ENCODE results near the gene RPL19.
A peak's percentile ranks its signal among the peaks of the same experiment; 100 is the strongest.
"Not testable (repeated sequence)": the region's sequence is repeated elsewhere in the genome, so short reads cannot be mapped to it uniquely, and the experiment has no call there.

Gene RPL19

DNA sequence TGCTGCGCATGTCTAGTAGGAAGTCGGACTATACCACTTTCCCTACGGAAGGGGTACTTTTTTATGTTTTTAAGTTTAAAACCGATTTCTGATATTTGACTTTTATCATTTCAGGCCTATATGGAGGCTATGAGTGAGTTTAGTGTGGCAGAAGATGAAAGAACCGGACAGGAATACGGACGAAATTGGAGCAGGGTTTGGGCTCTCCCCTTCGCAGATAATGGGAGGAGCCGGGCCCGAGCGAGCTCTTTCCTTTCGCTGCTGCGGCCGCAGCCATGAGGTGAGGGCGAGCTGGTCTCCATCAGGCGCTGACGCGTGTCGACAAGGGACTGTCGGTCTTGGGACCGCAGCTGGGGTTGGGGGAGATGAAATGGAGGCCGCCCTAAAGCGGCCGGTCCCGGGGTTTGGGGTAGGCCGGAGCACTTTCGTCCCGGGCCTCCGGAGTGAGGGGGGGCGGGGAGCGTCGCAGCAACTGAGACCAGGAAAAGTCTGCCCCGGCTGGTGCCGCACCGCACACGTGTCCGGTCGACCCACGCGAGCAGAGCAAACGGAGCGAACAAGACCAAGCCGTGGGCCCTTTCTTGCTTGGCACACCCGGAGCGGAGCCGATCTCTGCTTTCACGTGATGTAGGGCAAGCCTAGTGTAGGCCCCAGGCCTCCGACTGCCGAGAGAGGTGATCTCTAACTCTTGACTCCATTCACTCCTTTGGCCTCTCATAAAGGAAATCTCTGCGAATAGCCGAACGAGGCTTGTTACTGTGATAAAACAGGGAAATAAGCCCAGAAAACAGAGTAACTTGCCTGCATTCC lies at the start of gene RPL19:
RPL19 (plus strand) TSS at position 214 of the 810 bp plus-strand sequence; CDS start at position 276, 62 bp downstream.
- no peak for DNase-seq

GRCh38 chr17:39150795-39151149 lies 49.3 kb upstream of the RPL19 start:
- DNase-seq = no peak

DNA sequence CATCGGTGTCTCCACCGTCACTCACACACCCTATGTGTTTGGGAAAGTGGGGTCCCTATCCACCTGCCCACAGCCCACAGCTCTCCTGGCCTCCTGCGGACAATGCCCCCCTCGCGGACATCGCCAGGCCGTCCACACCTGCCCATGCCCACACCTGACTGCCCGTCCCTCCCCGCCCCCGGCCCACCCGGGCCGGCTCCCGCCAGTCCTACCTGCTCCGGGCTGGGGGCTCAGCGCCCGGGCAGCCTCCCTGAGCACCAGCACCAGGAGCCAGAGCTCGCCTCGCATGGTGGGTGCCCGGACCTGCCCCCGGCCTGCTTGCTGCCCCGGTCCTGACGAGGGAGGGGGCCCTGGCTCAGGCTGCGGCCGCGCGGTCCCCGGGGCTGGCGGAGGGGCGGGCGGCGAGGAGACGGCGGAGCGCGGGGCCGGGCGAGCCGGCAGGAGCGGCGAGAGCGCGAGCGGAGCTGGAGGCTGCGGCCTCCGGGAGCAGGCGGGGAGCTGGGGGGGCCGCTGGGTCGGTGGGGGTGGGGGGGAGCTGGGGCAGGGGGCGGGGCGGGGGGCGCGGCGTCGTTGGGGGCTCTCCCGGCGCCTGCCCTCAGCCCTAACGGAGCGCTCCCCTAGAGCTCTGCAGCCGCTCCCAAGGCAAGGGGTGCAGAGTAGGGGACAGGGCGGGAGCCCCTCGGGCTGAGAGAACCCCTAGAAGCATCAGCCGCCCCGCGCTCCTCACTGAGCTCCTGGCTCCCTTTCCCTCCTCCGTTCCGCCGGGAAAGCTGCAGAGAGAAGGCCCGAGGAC lies 48.7 kb upstream of the RPL19 start, which contains the start of gene PLXDC1:
PLXDC1 (minus strand) TSS at position 488 of the 793 bp plus-strand sequence; CDS start at position 288, 200 bp downstream.
- no peak for DNase-seq

DNA sequence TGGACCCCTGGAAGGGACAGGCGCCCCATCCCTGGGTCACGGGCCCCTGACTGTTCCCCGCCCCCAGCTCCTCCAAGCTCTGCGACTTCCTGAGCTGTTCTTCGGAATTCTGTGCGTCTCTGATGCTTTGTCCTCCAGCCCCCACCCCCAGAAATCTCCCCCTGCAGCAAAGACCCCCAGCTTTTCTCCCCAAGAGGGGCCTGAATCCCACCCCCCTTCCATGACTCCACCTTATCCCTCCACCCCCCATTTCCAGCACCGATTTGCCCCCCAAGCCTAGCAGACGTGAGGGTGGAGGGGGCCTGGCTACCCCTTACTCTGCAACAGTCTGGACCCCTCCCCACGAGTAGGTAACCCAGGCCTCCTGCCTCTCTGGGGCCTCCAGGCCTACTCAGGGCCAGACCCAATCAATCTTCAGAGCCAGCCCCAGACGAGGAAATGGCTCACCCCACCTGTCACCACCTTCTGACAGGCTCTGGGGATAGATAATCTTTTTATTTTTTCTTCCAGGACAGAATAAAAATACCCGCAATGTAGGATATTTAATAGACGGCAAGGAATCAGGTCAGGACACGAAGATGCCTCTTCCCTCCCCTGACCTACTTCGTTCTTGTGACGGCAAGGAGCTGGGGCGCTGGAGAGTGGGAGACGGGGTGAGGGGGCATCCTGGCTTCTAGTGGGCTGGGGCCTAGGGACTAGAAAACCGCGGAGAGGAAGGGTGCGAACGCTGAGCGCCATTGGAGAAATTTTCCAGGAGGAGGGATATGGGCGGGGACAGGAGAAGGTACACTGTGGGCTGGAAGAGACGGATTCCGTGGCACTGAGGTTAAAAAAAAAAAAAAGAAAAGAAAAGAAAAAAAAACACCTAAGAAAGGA lies 47.9 kb upstream of the RPL19 start:
- DNase-seq = peak; percentile 95

DNA sequence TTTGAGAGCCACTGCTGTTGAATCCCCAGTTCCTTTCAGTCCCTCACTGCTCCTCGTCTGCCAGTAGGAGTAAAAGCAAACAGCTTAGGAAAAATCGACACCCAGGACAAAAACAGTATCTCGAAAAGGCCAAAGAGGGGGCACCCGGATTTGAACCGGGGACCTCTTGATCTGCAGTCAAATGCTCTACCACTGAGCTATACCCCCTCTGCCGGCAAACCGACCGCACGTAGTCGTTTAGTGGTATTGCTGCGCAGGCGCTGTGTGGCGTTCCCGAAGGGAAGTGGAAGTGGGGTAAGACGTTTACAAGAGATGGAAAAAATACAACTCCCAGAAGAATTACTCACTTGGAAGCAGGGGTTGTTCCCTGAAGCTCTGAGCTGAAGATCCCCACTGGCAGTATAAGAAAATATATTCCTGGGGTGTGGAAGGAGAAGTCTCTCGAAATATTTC lies 46.5 kb upstream of the RPL19 start:
- peak; percentile 93 for DNase-seq

GRCh38 chr17:39155654-39156053 lies 44.4 kb upstream of the RPL19 start:
- no peak for DNase-seq

DNA sequence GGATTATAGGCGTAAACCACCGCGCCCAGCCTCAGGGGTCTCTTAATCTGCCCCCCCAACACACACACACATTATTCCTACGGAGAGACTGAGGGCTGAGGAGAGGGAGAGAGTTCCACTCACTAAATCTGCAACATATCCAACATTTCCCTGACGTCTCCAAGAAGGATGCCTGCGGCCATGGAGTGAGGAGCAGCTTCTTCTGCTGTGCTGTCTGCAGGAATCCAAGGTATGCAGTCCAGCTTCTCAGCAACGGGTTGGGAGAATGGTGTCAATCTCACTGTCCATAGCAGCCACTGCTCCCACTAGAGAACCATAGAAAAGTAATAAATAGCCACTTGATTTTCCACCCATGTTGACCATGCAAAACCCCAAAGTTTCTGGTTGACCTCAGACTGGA lies 43.6 kb upstream of the RPL19 start:
- no peak for DNase-seq

DNA sequence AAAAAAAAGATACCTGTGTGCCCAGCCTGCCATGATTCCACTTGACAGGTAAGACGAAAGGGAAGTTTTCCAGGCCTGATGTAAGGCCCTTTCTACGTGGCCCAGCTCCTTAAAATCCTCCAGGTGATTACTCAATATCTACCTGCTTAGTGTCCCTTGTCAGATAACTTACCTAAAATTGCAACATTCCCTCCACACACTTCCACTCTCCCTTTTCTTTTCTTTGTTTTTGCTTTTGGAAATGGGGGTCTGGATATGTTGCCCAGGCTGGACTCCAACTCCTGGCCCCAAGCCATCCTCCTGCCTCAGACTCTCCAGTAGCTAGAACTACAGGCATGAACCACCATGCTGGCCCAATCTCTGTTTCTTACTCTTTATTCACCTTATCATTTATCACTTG lies 41.5 kb upstream of the RPL19 start:
- DNase-seq = no peak

GRCh38 chr17:39161962-39162361 lies 38.1 kb upstream of the RPL19 start:
- no peak for DNase-seq

GRCh38 chr17:39164675-39165143 lies 35.4 kb upstream of the RPL19 start:
- peak; percentile 77 for DNase-seq

DNA sequence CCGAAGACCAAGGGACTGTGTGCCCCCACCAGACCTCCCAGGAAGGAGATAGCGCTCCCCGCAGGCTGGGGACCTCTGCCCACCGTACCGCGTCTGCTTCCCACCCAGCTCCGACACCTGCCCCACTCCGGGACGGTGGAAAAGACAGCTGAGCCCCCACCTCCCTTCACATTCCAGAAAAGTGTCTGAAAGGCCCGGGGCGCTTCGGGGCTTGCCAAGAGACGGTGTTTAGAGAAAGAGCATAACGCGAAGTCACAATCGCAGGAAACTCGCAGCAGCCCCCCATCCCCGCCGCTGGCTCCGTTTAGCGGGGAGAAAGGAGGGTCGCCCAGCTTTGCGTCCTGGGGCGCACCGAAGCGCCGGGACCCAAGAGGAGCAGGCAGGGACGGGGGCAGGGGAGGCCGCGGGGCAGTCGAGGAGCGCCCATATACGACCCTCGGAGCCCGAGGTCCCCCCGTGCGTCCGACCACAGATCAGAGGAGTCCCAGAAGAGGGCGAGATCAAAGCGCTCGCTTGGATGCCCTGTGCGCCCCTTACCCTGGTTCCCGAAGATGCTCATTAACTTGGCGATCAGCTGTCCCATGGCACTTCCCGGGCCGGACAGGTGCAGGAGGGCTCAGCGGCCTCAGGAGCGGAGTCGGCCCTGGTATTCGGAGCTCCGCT lies 34.8 kb upstream of the RPL19 start:
- DNase-seq = no peak

DNA sequence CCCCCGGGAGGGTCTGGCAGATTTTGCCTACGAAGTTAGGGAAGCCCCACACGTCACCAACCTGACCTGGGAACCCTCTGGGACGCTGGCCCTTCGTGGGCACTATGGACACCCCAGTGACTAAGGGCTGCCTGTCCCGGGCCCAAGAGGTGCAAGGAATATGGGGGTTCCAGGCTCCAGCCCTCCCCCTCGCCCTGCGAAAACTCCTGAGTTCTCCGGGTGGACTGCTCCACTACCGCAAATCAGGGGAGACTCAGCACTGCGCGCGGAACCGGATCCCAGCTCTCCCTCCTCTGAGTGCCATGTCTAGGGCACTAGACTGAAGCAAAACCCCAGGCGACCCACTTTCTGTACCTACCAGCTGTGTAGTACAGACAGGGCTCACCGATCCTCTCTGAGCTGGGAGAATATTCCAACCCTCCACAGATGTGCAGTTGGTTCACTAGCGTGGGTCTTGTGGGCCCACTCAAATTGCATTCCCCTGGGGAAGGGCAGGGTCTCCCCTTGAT lies 34.2 kb upstream of the RPL19 start, which contains the start of gene ARL5C:
ARL5C (minus strand) TSS at position 321 of the 509 bp plus-strand sequence. CDS start 401 bp downstream, outside the sequence.
- no peak for DNase-seq

DNA sequence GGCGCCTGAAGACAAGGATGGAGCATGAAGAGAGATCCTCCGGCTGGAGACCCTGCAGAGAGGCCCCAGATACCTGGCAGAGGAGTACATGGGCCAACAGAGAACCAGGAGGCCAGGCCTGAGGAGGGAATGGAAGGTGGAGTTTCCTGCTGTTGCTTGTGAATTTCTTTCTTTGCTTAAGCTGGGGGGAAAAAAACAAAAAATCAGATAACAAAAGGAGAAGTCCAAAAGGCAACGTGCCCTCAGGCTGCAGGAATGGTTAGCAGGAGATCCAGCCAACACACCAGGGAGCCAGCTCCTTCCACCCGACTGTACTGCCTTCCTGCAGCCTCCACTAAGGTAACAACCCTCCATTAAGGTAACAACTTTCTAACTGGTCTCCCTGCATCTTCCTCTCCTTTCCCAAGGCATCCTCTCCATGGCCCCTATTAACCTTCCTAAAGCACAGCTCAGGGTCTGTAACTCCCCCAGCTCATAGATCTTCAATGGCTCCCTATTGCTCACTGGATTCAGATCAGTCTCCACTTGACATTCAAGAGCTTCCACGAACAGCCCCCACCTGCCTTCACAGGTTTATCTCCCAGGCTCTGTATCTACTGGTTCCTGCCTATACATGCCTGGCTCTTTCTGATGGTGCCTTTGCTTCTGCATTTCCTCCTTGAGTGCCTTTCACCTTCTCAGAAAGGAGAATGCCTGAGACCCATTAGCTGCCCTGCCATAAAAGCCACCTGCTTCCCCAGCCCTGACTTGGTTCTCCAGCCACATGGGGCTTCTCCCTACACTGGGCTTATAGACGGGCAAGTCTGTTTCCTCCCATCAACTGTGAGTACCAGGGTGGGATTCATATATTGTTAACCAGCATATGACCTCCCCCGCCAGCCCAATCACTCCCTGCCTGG lies 33.4 kb upstream of the RPL19 start:
- DNase-seq = peak; percentile 65

DNA sequence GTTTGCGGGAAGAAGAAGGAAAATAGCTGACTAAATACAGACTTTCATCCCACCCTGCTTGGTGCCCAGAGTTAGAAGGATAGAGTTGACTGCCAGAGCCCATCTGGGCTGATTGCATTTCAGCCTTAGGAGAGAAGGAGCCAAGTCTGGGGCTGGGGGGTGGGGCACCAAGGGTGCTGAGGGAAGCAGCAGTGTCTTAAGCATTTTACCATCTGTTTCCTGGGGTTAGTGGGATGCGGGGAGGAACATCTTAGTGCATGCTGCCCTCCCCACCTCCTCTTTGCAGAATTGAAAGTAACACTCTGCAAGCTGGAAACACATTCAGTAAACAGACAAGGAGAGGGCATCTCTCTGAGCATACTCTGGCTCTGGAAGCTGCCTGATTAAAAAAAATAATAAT lies 32.6 kb upstream of the RPL19 start:
- peak; percentile 84 for DNase-seq

- DNase-seq = not testable (repeated sequence)
These were observed 31.6 kb upstream of the RPL19 start for GRCh38 chr17:39168503-39168902.

DNA sequence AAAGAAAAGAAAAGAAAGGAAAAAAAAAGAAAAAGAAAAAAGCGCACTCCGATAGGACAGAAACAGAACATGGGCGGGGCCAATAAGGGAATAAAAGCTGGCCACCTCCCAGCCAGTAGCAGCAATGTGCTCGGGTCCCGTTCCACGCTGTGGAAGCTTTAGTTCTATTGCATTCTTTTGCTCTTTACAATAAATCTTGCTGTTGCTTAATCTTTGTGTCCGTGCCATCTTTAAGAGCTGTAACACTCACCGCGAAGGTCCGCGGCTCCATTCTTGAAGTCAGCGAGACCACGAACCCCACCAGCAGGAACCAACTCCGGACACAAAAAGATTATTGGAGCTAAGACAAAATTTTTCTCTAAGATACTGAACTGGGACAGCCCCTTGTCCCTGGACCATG lies 31.0 kb upstream of the RPL19 start:
- DNase-seq = no peak

DNA sequence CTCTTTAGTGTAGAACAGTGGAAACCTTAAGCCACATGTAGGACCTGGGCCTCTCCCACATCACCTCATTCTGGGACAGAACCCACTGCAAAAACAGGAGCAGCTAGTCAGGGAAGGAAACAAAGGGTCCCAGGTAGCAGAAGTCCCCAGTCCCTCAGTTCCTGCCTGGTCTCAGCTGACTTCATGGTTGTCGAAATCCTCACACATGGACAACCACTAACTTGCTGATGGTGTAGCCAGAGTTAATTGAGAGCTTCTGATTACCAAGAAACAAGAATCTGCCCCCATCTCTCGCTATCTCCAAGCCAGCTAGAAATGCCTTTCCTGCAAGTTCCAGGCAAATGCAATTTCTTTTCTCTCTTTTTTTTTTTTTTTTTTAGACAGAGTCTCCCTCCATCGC lies 30.6 kb upstream of the RPL19 start:
- no peak for DNase-seq

GRCh38 chr17:39170109-39170508 lies 30.0 kb upstream of the RPL19 start:
- peak; percentile 20 for DNase-seq

GRCh38 chr17:39170558-39170957 lies 29.5 kb upstream of the RPL19 start:
- DNase-seq = no peak

DNA sequence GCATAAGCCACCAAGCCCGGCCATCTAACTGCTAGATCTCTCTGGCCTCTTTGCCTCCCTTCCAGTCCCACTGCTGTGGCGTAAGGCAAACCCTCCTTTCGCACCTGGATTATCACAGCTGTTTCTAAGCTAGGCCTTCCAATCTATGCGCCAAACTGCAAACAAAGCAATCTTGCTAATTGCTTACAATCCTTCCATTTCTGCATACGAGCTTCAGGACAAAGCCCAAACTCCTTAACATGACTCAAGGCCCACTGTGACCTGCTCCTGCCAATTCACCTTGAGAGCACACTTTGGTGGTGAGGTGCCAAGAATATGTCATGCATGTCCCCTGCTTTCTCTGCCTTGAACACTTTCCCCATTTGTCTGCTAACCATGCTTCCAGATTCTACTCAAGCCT lies 28.1 kb upstream of the RPL19 start:
- no peak for DNase-seq

- DNase-seq = no peak
These were observed 27.0 kb upstream of the RPL19 start for GRCh38 chr17:39173080-39173479.
